Effector memory CD8-positive, alpha-beta T cell (primary cell): ENCODE measurements around the gene SF3B3.
"Not testable (repeated sequence)": the region's sequence is repeated elsewhere in the genome, so short reads cannot be mapped to it uniquely, and the experiment has no call there.

Experiments used
- ATAC-seq: fragments of 150-1000 bp; cut with Tn5 transposase; replicated peaks from 2 replicates; pipeline ENCODE4 v1.10.0; 2021; ENCODE audit warnings: mild to moderate bottlenecking, moderate library complexity
- DNase-seq, 3 experiments: peaks; one replicate each; pipeline ENCODE4 v3.0.0; 2021
- H3K27ac Mint-ChIP-seq, 2 donors: one replicate each; pipeline ENCODE4 v1.8.0; 2022; ENCODE audit warnings: mild to moderate bottlenecking in 2 of 2, mixed read lengths in 2 of 2, moderate library complexity in 2 of 2
- H3K27me3 Mint-ChIP-seq, 2 donors: one replicate each; pipeline ENCODE4 v1.8.0; 2022; ENCODE audit warnings: mixed read lengths in 2 of 2
- H3K36me3 Mint-ChIP-seq: one replicate; pipeline ENCODE4 v1.8.0; 2022; ENCODE audit warnings: mild to moderate bottlenecking, moderate library complexity, mixed read lengths; ENCODE audit not compliant: insufficient read depth
- H3K4me1 Mint-ChIP-seq, 2 donors: one replicate each; pipeline ENCODE4 v1.8.0; 2022; ENCODE audit warnings: low read depth in 2 of 2, mixed read lengths in 2 of 2
- H3K4me3 Mint-ChIP-seq, 2 donors: one replicate each; pipeline ENCODE4 v1.8.0; 2022; ENCODE audit warnings: mild to moderate bottlenecking in 2 of 2, mixed read lengths in 2 of 2, moderate library complexity in 2 of 2
- H3K9me3 Mint-ChIP-seq, 2 donors: one replicate each; pipeline ENCODE4 v1.8.0; 2022; ENCODE audit warnings: mixed read lengths in 2 of 2

Gene SF3B3

GRCh38 chr16:70611224-70611598, 87.6 kb downstream of the SF3B3 start:
- ATAC-seq = no peak
- Mint-ChIP-seq H3K9me3 (no peaks in the 10 kb centered on the region), H3K27ac (no peak overlapping the region), H3K27me3 (peaks cover 0 to 17% of the 10 kb centered on the region in 2 donors), H3K4me1 (no peaks in the 10 kb centered on the region), H3K36me3 (no peaks in the 10 kb centered on the region), H3K4me3 (no peak overlapping the region)
- DNase-seq = no peak

GRCh38 chr16:70611785-70612303, 88.2 kb downstream of the SF3B3 start:
- Mint-ChIP-seq H3K36me3 (no peaks in the 10 kb centered on the region), H3K4me3 (no peak overlapping the region), H3K27me3 (peaks cover 0 to 17% of the 10 kb centered on the region in 2 donors), H3K9me3 (no peaks in the 10 kb centered on the region), H3K27ac (no peak overlapping the region), H3K4me1 (no peaks in the 10 kb centered on the region)
- ATAC-seq (no peak), DNase-seq (no peak)

- peaks cover 0 to 17% of the 10 kb centered on the region in 2 donors for H3K27me3 Mint-ChIP-seq
- no peak for ATAC-seq
- no peaks in the 10 kb centered on the region for H3K9me3 Mint-ChIP-seq
- H3K36me3 Mint-ChIP-seq = no peaks in the 10 kb centered on the region
- H3K4me3 Mint-ChIP-seq = no peak overlapping the region
- no peaks in the 10 kb centered on the region for H3K4me1 Mint-ChIP-seq
- H3K27ac Mint-ChIP-seq = no peak overlapping the region
- DNase-seq = no peak
Measured at GRCh38 chr16:70612931-70613330, 89.3 kb downstream of the SF3B3 start.

GRCh38 chr16:70614208-70614951, 90.8 kb downstream of the SF3B3 start:
- Mint-ChIP-seq H3K36me3 (peaks cover 2% of the 10 kb centered on the region), H3K4me1 (no peaks in the 10 kb centered on the region), H3K9me3 (no peaks in the 10 kb centered on the region), H3K27me3 (peaks cover 7 to 16% of the 10 kb centered on the region in 2 donors), H3K27ac (no peak overlapping the region), H3K4me3 (no peak overlapping the region)
- no peak for DNase-seq
- ATAC-seq = no peak

- no peak overlapping the region for H3K4me3 Mint-ChIP-seq
Measured at GRCh38 chr16:70615945-70616344, 92.3 kb downstream of the SF3B3 start.

GRCh38 chr16:70621864-70622263, 98.2 kb downstream of the SF3B3 start:
- H3K27me3 Mint-ChIP-seq = peaks cover 29 to 43% of the 10 kb centered on the region in 2 donors
- H3K4me3 Mint-ChIP-seq, H3K9me3 Mint-ChIP-seq, ATAC-seq, H3K27ac Mint-ChIP-seq, H3K4me1 Mint-ChIP-seq, DNase-seq, H3K36me3 Mint-ChIP-seq: not testable (repeated sequence)

More at GRCh38 chr16:70615945-70616344, 92.3 kb downstream of the SF3B3 start:
- Mint-ChIP-seq H3K27me3 (peaks cover 8 to 18% of the 10 kb centered on the region in 2 donors), H3K36me3 (peaks cover 2% of the 10 kb centered on the region), H3K9me3 (no peaks in the 10 kb centered on the region), H3K27ac (no peak overlapping the region), H3K4me1 (no peaks in the 10 kb centered on the region)
- no peak for DNase-seq
- no peak for ATAC-seq
